GM06990 (cell line): Measurements from ENCODE around the gene ZNF516.

Source experiments
- DNase-seq: peaks from one replicate; pipeline ENCODE4 v3.0.0-alpha.2; 2011; ENCODE audit not compliant: insufficient read length; ENCODE audit errors: extremely low read depth
- H3K27me3 ChIP-seq: replicated peaks from 2 replicates; pipeline ENCODE4 v1.6.0; 2011; ENCODE audit warnings: low read length; ENCODE audit not compliant: control insufficient read depth, insufficient read depth
- H3K36me3 ChIP-seq: 2 replicates; pipeline ENCODE4 v1.5.1; 2011; ENCODE audit warnings: low read length; ENCODE audit not compliant: control insufficient read depth, insufficient read depth
- H3K4me3 ChIP-seq: replicated peaks from 2 replicates; pipeline ENCODE4 v1.5.1; 2011; ENCODE audit warnings: low read depth, mild to moderate bottlenecking, control low read depth, low read length
- CTCF ChIP-seq: IDR thresholded peaks from 2 replicates; pipeline ENCODE4 v1.5.1; 2011; ENCODE audit warnings: low read length, control low read depth, mild to moderate bottlenecking, inconsistent platforms; ENCODE audit not compliant: insufficient read depth, poor library complexity, severe bottlenecking

Gene ZNF516

GRCh38 chr18:76435316-76435989 is 59.6 kb downstream of the ZNF516 start:
- peaks cover 19% of the 10 kb centered on the region for H3K36me3 ChIP-seq
- DNase-seq = no peak
- no peaks in the 10 kb centered on the region for H3K27me3 ChIP-seq
- TF ChIP-seq CTCF = no peak
- H3K4me3 ChIP-seq = no peak overlapping the region

GRCh38 chr18:76434452-76434851 is 60.6 kb downstream of the ZNF516 start:
- peaks cover 19% of the 10 kb centered on the region for H3K36me3 ChIP-seq
- no peaks in the 10 kb centered on the region for H3K27me3 ChIP-seq
- H3K4me3 ChIP-seq = no peak overlapping the region
- no peak for DNase-seq
- TF ChIP-seq CTCF = no peak

- Histone ChIP-seq H3K4me3 (no peak overlapping the region), H3K36me3 (peaks cover 19% of the 10 kb centered on the region), H3K27me3 (no peaks in the 10 kb centered on the region)
- DNase-seq = no peak
- TF ChIP-seq CTCF = no peak
These were observed 61.3 kb downstream of the ZNF516 start for GRCh38 chr18:76433788-76434187.

GRCh38 chr18:76432970-76433767 is 61.9 kb downstream of the ZNF516 start:
- peaks cover 19% of the 10 kb centered on the region for H3K36me3 ChIP-seq
- no peak for TF ChIP-seq CTCF
- no peak for DNase-seq
- H3K27me3 ChIP-seq = no peaks in the 10 kb centered on the region
- no peak overlapping the region for H3K4me3 ChIP-seq

GRCh38 chr18:76432274-76432755 is 62.7 kb downstream of the ZNF516 start:
- no peak for TF ChIP-seq CTCF

More at GRCh38 chr18:76432274-76432755, 62.7 kb downstream of the ZNF516 start:
- Histone ChIP-seq H3K4me3 (no peak overlapping the region), H3K27me3 (no peaks in the 10 kb centered on the region), H3K36me3 (peaks cover 18% of the 10 kb centered on the region)
- DNase-seq = no peak
